Measurements from ENCODE around the gene PTPRM. TPM values are rescaled to one million over a fixed set of nuclear protein-coding genes. Genes with fewer than 3 reads are reported as not detected.

PTPRM gene
- total and polyA plus RNA-seq, 2 of the 8 experiments (the other 6 are each of a cell fraction or from before 2014, with no cell fraction given): 4.1 to 7.0 TPM

- no peak overlapping the region for H4K5ac ChIP-seq (ENCODE audit: insufficient read length, low read depth, low read length)
- H3K56ac ChIP-seq (replicated peaks; ENCODE audit: insufficient read length, low read depth, low read length): no peak overlapping the region
- no peak for FAIRE-seq
- no peak overlapping the region for H2BK120ac ChIP-seq (replicated peaks; ENCODE audit: low read depth, low read length)
- no peak overlapping the region for H2AFZ ChIP-seq (ENCODE audit: low read length)
- H3K79me2 ChIP-seq (ENCODE audit: control insufficient read depth in 1 of 2, insufficient read depth in 2 of 2, low read length in 2 of 2): no peaks in the 10 kb centered on the region
- H3K23ac ChIP-seq (ENCODE audit: insufficient read length): no peak overlapping the region
- H2BK5ac ChIP-seq (ENCODE audit: low read depth, low read length): no peak overlapping the region
- 85% methylated on average over 2 of the region's 2 CpGs; no CpG with 5 or more reads in 1 of the 2 experiments for WGBS, 2 experiments (ENCODE audit: extremely low coverage in 1 of 2, insufficient coverage in 1 of 2, insufficient read length in 1 of 2, insufficient replicate concordance in 2 of 2, low coverage in 1 of 2, low lambda C conversion rate in 2 of 2, missing lambda C conversion rate in 1 of 2)
- H3K23me2 ChIP-seq (ENCODE audit: low read depth, low read length): no peaks in the 10 kb centered on the region
- H3K4ac ChIP-seq (replicated peaks; ENCODE audit: insufficient read length, low read depth, low read length): no peak overlapping the region
- H3K79me1 ChIP-seq (ENCODE audit: low read depth, low read length): no peaks in the 10 kb centered on the region
- ChIA-PET CTCF (ENCODE audit: partially characterized antibody) (interaction anchor here (0.6 to 1.3 kb wide), 2 partner anchors 9 to 28 kb away, joined by 3 to 4 read pairs; no protein-coding TSS in a partner anchor), POLR2A (ENCODE audit: partially characterized antibody) (no interaction called here)
- H2BK12ac ChIP-seq (ENCODE audit: low read depth, low read length): no peak overlapping the region
- no peaks in the 10 kb centered on the region for H4K20me1 ChIP-seq (replicated peaks in 1 of 2; ENCODE audit: control insufficient read depth in 1 of 2, insufficient read depth in 2 of 2, low read length in 2 of 2)
- H3K14ac ChIP-seq (ENCODE audit: insufficient read length): no peak overlapping the region
- no peak overlapping the region for H3K18ac ChIP-seq (ENCODE audit: extremely low read depth, low read length)
- H3K36me3 ChIP-seq (ENCODE audit: control insufficient read depth in 2 of 4, insufficient read depth in 4 of 4, low read length in 3 of 4): no peaks in the 10 kb centered on the region
- H3K9me3 ChIP-seq (ENCODE audit: insufficient read depth in 2 of 2, low read depth in 1 of 2, low read length in 1 of 2): no peaks in the 10 kb centered on the region
- H4K8ac ChIP-seq (ENCODE audit: extremely low read depth, insufficient read depth, low read length): no peak overlapping the region
- no peak overlapping the region for H2AK5ac ChIP-seq (ENCODE audit: low read depth, low read length)
- no peak overlapping the region for H2BK20ac ChIP-seq (ENCODE audit: low read length)
- no peak overlapping the region for H4K91ac ChIP-seq (replicated peaks; ENCODE audit: insufficient read length, low read length)
- no peak for DNase-seq (ENCODE audit: low read depth in 1 of 2, low spot score in 2 of 2)
- H3K27me3 ChIP-seq (replicated peaks in 1 of 4; ENCODE audit: control insufficient read depth in 3 of 4, extremely low read depth in 1 of 4, insufficient read depth in 3 of 4, low read length in 3 of 4): no peaks in the 10 kb centered on the region
- H2BK15ac ChIP-seq (ENCODE audit: low read length): no peak overlapping the region
- H3K27ac ChIP-seq (ENCODE audit: low read depth, low read length): no peak overlapping the region
- H3K4me2 ChIP-seq (ENCODE audit: insufficient read depth in 1 of 2, low read depth in 2 of 2, low read length in 2 of 2): no peak overlapping the region
- H3K4me1 ChIP-seq (replicated peaks in 1 of 4; ENCODE audit: control insufficient read depth in 3 of 4, insufficient read depth in 4 of 4, low read length in 3 of 4): peaks cover 5 to 15% (median 10%) of the 10 kb centered on the region in 4 experiments
- H3K9ac ChIP-seq (replicated peaks in 1 of 4; ENCODE audit: extremely low read depth in 1 of 4, low read depth in 3 of 4, low read length in 3 of 4): no peak overlapping the region
- H3K4me3 ChIP-seq (ENCODE audit: extremely low read depth in 1 of 4, insufficient read depth in 2 of 4, low read depth in 3 of 4, low read length in 4 of 4): no peak overlapping the region
- TF ChIP-seq CTCF (IDR thresholded peaks at IDR 0.05; ENCODE audit: control extremely low read depth in 1 of 3, insufficient read depth in 1 of 3, low read depth in 1 of 3, low read length in 3 of 3): no peak
- TF ChIP-seq SP2 (IDR thresholded peaks at IDR 0.05; ENCODE audit: low read length): no peak
- TF ChIP-seq SAP30 (IDR thresholded peaks at IDR 0.05; ENCODE audit: insufficient read depth, insufficient replicate concordance, low read length): no peak
- TF ChIP-seq, protein P1, sequence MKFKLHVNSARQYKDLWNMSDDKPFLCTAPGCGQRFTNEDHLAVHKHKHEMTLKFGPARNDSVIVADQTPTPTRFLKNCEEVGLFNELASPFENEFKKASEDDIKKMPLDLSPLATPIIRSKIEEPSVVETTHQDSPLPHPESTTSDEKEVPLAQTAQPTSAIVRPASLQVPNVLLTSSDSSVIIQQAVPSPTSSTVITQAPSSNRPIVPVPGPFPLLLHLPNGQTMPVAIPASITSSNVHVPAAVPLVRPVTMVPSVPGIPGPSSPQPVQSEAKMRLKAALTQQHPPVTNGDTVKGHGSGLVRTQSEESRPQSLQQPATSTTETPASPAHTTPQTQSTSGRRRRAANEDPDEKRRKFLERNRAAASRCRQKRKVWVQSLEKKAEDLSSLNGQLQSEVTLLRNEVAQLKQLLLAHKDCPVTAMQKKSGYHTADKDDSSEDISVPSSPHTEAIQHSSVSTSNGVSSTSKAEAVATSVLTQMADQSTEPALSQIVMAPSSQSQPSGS (IDR thresholded peaks at IDR 0.05; ENCODE audit: low read length): no peak
- no peak for TF ChIP-seq TBP (IDR thresholded peaks at IDR 0.05; ENCODE audit: low read depth, low read length)
- no peak for TF ChIP-seq HDAC6 (IDR thresholded peaks at IDR 0.05; ENCODE audit: low read depth, low read length)
- TF ChIP-seq JUND (IDR thresholded peaks at IDR 0.05; ENCODE audit: low read length): no peak
- no peak for TF ChIP-seq HDAC2 (IDR thresholded peaks at IDR 0.05; ENCODE audit: borderline replicate concordance in 1 of 2, low read depth in 2 of 2, low read length in 2 of 2)
- no peak for TF ChIP-seq CHD1 (IDR thresholded peaks at IDR 0.05; ENCODE audit: low read depth, low read length)
- no peak for TF ChIP-seq MAFK (IDR thresholded peaks at IDR 0.05; ENCODE audit: low read depth, low read length)
Measured at GRCh38 chr18:8254654-8255053, 687.5 kb downstream of the PTPRM start.
